MCF 10A (cell line): ENCODE data around the gene SHC2. TPM values are rescaled to one million over a fixed set of nuclear protein-coding genes. Genes with fewer than 3 reads are reported as not detected.

Experiments used
- BruUV-seq: library from RNA; stranded (reverse); fragments of 400-500 nt; replicated peaks from 2 replicates; lab custom pipeline; 2021; lab: Mats Ljungman, UMichigan
- CTCF ChIA-PET: fragments of 300-600 bp; sonication (Branson Sonifier 250); formaldehyde crosslinking; extraction: SDS; loops from one replicate; lab custom pipeline; 2021; ENCODE audit warnings: antibody characterized with exemption, inconsistent platforms; lab: Yijun Ruan, JAX
- POLR2A ChIA-PET: fragments of 300-600, 350-650 bp; sonication (Branson Sonifier 250); formaldehyde crosslinking; extraction: SDS; loops from one replicate; lab custom pipeline; 2020; ENCODE audit warnings: antibody characterized with exemption, inconsistent platforms; lab: Yijun Ruan, JAX
- DNase-seq: peaks from one replicate; pipeline ENCODE4 v3.0.0-alpha.2; 2018; ENCODE audit not compliant: unreplicated experiment
- H3K27ac Mint-ChIP-seq: one replicate; pipeline ENCODE4 v1.8.0; 2022; ENCODE audit warnings: mild to moderate bottlenecking, low read depth, mixed read lengths; ENCODE audit not compliant: unreplicated experiment
- H3K27me3 Mint-ChIP-seq: one replicate; pipeline ENCODE4 v1.8.0; 2022; ENCODE audit warnings: mixed read lengths; ENCODE audit not compliant: insufficient read depth, unreplicated experiment
- H3K36me3 Mint-ChIP-seq: one replicate; pipeline ENCODE4 v1.8.0; 2022; ENCODE audit warnings: mild to moderate bottlenecking, moderate library complexity, mixed read lengths; ENCODE audit not compliant: insufficient read depth, unreplicated experiment
- H3K4me1 Mint-ChIP-seq: one replicate; pipeline ENCODE4 v1.8.0; 2022; ENCODE audit warnings: mixed read lengths; ENCODE audit not compliant: insufficient read depth, unreplicated experiment
- H3K4me3 Mint-ChIP-seq: one replicate; pipeline ENCODE4 v1.8.0; 2022; ENCODE audit warnings: mild to moderate bottlenecking, moderate library complexity, mixed read lengths; ENCODE audit not compliant: unreplicated experiment
- H3K9me3 Mint-ChIP-seq: one replicate; pipeline ENCODE4 v1.8.0; 2022; ENCODE audit warnings: mixed read lengths; ENCODE audit not compliant: unreplicated experiment
- CTCF ChIP-seq: fragments of 200-600 bp; IDR thresholded peaks from one replicate; pipeline ENCODE4 v1.8.0; 2022; ENCODE audit warnings: antibody characterized with exemption, mild to moderate bottlenecking; ENCODE audit not compliant: unreplicated experiment
- intact Hi-C: fragments of 100-400 bp; cut with micrococcal nuclease; formaldehyde crosslinking; loops from 2 replicates; pipeline ENCODE4 v1.14.1; 2022
- total RNA-seq: library from RNA; stranded (reverse); gene quantifications from 2 replicates; pipeline ENCODE4 v1.2.3, GENCODE V29; 2022

SHC2 gene
- total RNA-seq, 1 experiment from 2014 or later = 0.77 TPM

- TF ChIP-seq CTCF = no peak
- no peak overlapping the region for H3K27ac Mint-ChIP-seq
- no TSS peak for BruUV-seq
- intact Hi-C loops = no loop called here
- no peak for DNase-seq
- no peak overlapping the region for H3K4me3 Mint-ChIP-seq
- ChIA-PET POLR2A (no interaction called here), CTCF (no interaction called here)
- H3K27me3 Mint-ChIP-seq = no peaks in the 10 kb centered on the region
- no peaks in the 10 kb centered on the region for H3K4me1 Mint-ChIP-seq
- H3K9me3 Mint-ChIP-seq = no peaks in the 10 kb centered on the region
- H3K36me3 Mint-ChIP-seq = no peaks in the 10 kb centered on the region
These were observed 17.8 kb downstream of the SHC2 start for GRCh38 chr19:443005-443404.

GRCh38 chr19:442085-442484 lies 18.7 kb downstream of the SHC2 start:
- CTCF ChIA-PET = no interaction called here
- POLR2A ChIA-PET = no interaction called here
- no TSS peak for BruUV-seq
- no peaks in the 10 kb centered on the region for H3K27me3 Mint-ChIP-seq
- H3K9me3 Mint-ChIP-seq = peaks cover 6% of the 10 kb centered on the region
- intact Hi-C loops = no loop called here
- no peak overlapping the region for H3K27ac Mint-ChIP-seq
- DNase-seq = no peak
- no peak overlapping the region for H3K4me3 Mint-ChIP-seq
- no peaks in the 10 kb centered on the region for H3K36me3 Mint-ChIP-seq
- TF ChIP-seq CTCF = no peak
- H3K4me1 Mint-ChIP-seq = no peaks in the 10 kb centered on the region

GRCh38 chr19:441213-441836 lies 19.5 kb downstream of the SHC2 start:
- no peak for DNase-seq
- no peak overlapping the region for H3K27ac Mint-ChIP-seq
- TF ChIP-seq CTCF = no peak
- H3K4me1 Mint-ChIP-seq = no peaks in the 10 kb centered on the region
- ChIA-PET CTCF (no interaction called here), POLR2A (no interaction called here)
- intact Hi-C loops = no loop called here
- no TSS peak for BruUV-seq
- H3K4me3 Mint-ChIP-seq = no peak overlapping the region
- no peaks in the 10 kb centered on the region for H3K27me3 Mint-ChIP-seq
- H3K9me3 Mint-ChIP-seq = peaks cover 8% of the 10 kb centered on the region
- no peaks in the 10 kb centered on the region for H3K36me3 Mint-ChIP-seq

GRCh38 chr19:440391-441212 lies 20.2 kb downstream of the SHC2 start:
- Mint-ChIP-seq H3K9me3 (peaks cover 8% of the 10 kb centered on the region), H3K27ac (no peak overlapping the region), H3K36me3 (no peaks in the 10 kb centered on the region), H3K4me3 (no peak overlapping the region), H3K4me1 (no peaks in the 10 kb centered on the region), H3K27me3 (no peaks in the 10 kb centered on the region)
- no TSS peak for BruUV-seq
- ChIA-PET POLR2A (no interaction called here), CTCF (no interaction called here)
- no peak for DNase-seq
- no peak for TF ChIP-seq CTCF
- intact Hi-C loops = no loop called here
